Measurements from ENCODE around the gene LRRC43.
"Not testable (repeated sequence)": the region's sequence is repeated elsewhere in the genome, so short reads cannot be mapped to it uniquely, and the experiment has no call there.

The LRRC43 gene

DNA sequence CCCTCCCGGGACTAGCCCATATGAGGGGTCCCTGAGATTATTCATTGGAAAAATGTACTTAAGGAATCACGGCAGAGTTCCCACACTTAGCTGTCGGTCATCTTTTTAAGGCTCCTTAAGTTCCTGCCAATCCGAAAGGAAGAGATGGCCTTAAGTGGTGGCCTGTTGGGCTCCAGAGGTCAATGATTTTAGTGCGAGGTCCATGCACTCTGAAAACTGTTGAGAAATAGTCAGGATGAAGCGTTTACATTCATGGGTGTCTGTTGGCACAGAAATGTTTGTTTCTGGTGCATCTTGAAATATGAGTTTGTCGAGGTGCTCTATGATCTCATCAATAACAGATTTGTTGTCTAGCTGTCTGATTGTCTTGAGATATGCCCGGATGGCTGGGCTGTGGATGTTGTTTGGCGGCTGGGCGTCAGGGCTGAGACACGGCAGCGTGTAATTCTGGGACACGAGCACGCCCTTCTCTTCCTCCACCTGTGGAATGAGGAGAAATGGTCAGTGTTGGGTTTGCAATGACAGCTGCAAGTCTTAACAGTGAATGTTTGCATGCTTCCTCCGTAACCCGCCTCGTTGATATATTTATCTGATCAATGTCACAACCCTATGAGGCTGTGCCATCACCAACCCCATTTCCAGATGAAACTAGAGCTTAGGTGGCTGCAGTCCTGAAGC is 10.5 kb upstream of the LRRC43 start:
- no peaks in the 10 kb centered on the region for H3K4me1 ChIP-seq (ENCODE audit: control insufficient read depth in 2 of 2, insufficient read depth in 2 of 2, low read length in 2 of 2)
- no peak overlapping the region for H3K9ac ChIP-seq (ENCODE audit: low read depth in 1 of 2, low read length in 2 of 2)
- H3K9me3 ChIP-seq (ENCODE audit: control insufficient read depth in 2 of 2, low read length in 2 of 2) = no peaks in the 10 kb centered on the region
- H3K27ac ChIP-seq (ENCODE audit: low read depth in 2 of 2, low read length in 2 of 2) = no peak overlapping the region
- H3K4me3 ChIP-seq (ENCODE audit: low read length in 2 of 2) = no peak overlapping the region
- no peaks in the 10 kb centered on the region for H3K36me3 ChIP-seq (ENCODE audit: control insufficient read depth in 2 of 2, insufficient read depth in 2 of 2, low read length in 2 of 2)
- H3K27me3 ChIP-seq (ENCODE audit: control insufficient read depth in 2 of 2, insufficient read depth in 2 of 2, low read length in 2 of 2) = peaks cover 0 to 2% of the 10 kb centered on the region in 2 donors

DNA sequence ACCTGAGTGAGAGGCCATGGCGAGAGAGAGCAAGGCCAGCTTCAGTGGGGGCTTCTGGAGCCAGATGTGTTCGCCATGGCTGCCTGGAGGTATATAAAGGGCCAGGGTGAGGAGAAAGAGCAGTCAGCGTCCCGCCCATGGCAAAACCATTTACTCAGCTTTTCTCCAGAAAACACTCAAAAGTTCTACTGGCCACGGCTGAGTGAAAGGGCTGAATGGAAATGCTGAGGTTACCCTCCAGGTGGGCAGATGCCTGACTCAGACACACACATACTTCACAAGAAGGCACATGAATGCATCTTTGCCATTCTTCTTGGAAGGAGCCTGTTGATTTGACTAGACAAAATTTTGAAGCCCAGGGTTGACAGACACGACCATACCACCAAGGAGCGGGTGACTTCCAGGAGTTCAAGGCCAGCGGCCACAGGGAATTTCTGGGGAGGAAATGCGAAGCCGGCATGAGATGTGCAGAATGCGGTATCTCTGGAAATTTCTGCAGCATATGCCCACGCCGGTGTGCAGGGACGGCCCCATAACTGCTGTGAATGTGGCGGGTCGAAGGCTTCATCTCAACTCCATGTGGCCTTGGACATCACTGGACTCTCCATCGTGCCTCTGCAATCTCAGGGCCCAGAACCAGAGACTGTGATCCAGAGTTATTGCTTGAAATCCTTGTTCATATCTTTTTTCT is 8.6 kb upstream of the LRRC43 start, which contains the start of gene IL31:
Gene IL31, minus strand, starts transcription at position 67 of the 691 bp plus-strand sequence. Its CDS starts 49 bp downstream, at position 18.
- H3K4me3 ChIP-seq (ENCODE audit: low read length in 2 of 2) = no peak within 1 kb of the TSS

DNA sequence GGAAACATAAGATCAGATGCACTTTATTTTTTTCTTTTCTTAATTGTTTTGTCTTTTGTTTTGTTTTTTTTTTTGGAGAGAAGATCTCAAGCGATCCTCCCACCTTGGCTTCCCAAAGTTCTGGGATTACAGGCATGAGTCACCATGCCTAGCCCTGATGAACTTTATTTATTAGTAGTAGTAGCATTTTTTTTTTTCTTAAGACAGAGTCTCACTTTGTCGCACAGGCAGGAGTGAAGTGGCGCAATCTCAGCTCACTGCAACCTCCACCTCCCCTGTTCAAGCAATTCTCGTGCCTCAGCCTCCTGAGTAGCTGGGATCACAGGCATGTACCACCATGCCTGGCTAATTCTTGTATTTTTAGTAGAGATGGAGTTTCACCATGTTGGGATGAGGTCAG is 6.5 kb upstream of the LRRC43 start:
- H3K9me3 ChIP-seq (ENCODE audit: control insufficient read depth in 2 of 2, low read length in 2 of 2); H3K4me1 ChIP-seq (ENCODE audit: control insufficient read depth in 2 of 2, insufficient read depth in 2 of 2, low read length in 2 of 2); H3K4me3 ChIP-seq (ENCODE audit: low read length in 2 of 2): not testable (repeated sequence)

More for the DNA sequence above, 8.6 kb upstream of the LRRC43 start, which contains the start of gene IL31:
- Histone ChIP-seq H3K36me3 (ENCODE audit: control insufficient read depth in 2 of 2, insufficient read depth in 2 of 2, low read length in 2 of 2) (no peaks in the 10 kb centered on the region), H3K27ac (ENCODE audit: low read depth in 2 of 2, low read length in 2 of 2) (no peak within 1 kb of the TSS), H3K4me1 (ENCODE audit: control insufficient read depth in 2 of 2, insufficient read depth in 2 of 2, low read length in 2 of 2) (no peaks in the 10 kb centered on the region), H3K9me3 (ENCODE audit: control insufficient read depth in 2 of 2, low read length in 2 of 2) (no peaks in the 10 kb centered on the region), H3K27me3 (ENCODE audit: control insufficient read depth in 2 of 2, insufficient read depth in 2 of 2, low read length in 2 of 2) (peaks cover 0 to 2% of the 10 kb centered on the region in 2 donors), H3K9ac (ENCODE audit: low read depth in 1 of 2, low read length in 2 of 2) (no peak within 1 kb of the TSS)

DNA sequence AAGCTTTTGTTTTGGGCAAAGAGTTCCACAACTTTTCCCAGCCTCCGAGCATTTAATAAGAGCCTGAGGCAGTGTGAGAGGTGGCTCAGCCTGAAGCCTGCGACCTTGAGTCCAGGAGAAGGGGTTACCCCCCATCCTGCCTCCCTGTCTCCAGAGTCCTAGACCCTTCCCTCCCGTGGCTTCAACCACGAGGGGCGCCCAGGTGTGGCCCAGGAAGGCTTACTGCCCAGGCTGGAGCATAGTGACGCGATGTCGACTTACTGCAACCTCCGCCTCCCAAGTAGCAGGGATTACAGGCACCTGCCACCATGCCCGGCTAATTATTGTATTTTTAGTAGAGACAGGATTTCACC is 641 bp downstream of the LRRC43 start:
- Histone ChIP-seq H3K36me3 (ENCODE audit: control insufficient read depth in 2 of 2, insufficient read depth in 2 of 2, low read length in 2 of 2) (no peaks in the 10 kb centered on the region), H3K27me3 (ENCODE audit: control insufficient read depth in 2 of 2, insufficient read depth in 2 of 2, low read length in 2 of 2) (no peaks in the 10 kb centered on the region), H3K9ac (ENCODE audit: low read depth in 1 of 2, low read length in 2 of 2) (peak overlapping the region in 1 of 2 donors; percentile 36), H3K27ac (ENCODE audit: low read depth in 2 of 2, low read length in 2 of 2) (no peak overlapping the region), H3K9me3 (ENCODE audit: control insufficient read depth in 2 of 2, low read length in 2 of 2) (no peaks in the 10 kb centered on the region), H3K4me1 (ENCODE audit: control insufficient read depth in 2 of 2, insufficient read depth in 2 of 2, low read length in 2 of 2) (peaks cover 2 to 4% of the 10 kb centered on the region in 2 donors), H3K4me3 (ENCODE audit: low read length in 2 of 2) (peak overlapping the region; percentile 57 to 66)

More for the DNA sequence above, 6.5 kb upstream of the LRRC43 start:
- not testable (repeated sequence) for H3K27me3 ChIP-seq (ENCODE audit: control insufficient read depth in 2 of 2, insufficient read depth in 2 of 2, low read length in 2 of 2); H3K36me3 ChIP-seq (ENCODE audit: control insufficient read depth in 2 of 2, insufficient read depth in 2 of 2, low read length in 2 of 2); H3K9ac ChIP-seq (ENCODE audit: low read depth in 1 of 2, low read length in 2 of 2); H3K27ac ChIP-seq (ENCODE audit: low read depth in 2 of 2, low read length in 2 of 2)

DNA sequence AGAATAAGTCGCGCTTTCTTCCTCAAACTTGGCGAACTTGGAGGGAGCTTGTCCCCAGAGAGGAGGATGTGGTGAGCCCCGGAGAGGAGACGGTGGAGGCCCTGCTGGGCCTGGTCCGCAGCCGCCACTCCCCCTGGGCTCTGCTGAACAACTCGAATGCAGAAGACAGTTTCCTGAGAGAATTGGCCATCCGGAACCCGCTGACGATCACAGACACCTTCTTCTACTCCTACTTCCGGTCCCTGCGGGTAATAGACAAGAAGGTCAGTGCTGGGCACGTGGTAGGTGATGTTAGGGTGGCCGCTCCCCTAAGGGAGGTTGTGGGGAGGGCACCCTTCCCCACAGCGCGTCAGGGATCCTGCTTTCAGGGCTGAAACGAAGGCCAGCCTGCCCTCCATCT is 1.6 kb downstream of the LRRC43 start:
- H3K4me3 ChIP-seq (ENCODE audit: low read length in 2 of 2) = no peak overlapping the region
- H3K9ac ChIP-seq (ENCODE audit: low read depth in 1 of 2, low read length in 2 of 2) = no peak overlapping the region
- no peaks in the 10 kb centered on the region for H3K27me3 ChIP-seq (ENCODE audit: control insufficient read depth in 2 of 2, insufficient read depth in 2 of 2, low read length in 2 of 2)
- no peaks in the 10 kb centered on the region for H3K9me3 ChIP-seq (ENCODE audit: control insufficient read depth in 2 of 2, low read length in 2 of 2)
- no peaks in the 10 kb centered on the region for H3K36me3 ChIP-seq (ENCODE audit: control insufficient read depth in 2 of 2, insufficient read depth in 2 of 2, low read length in 2 of 2)
- H3K4me1 ChIP-seq (ENCODE audit: control insufficient read depth in 2 of 2, insufficient read depth in 2 of 2, low read length in 2 of 2) = peaks cover 2 to 4% of the 10 kb centered on the region in 2 donors
- H3K27ac ChIP-seq (ENCODE audit: low read depth in 2 of 2, low read length in 2 of 2) = no peak overlapping the region

DNA sequence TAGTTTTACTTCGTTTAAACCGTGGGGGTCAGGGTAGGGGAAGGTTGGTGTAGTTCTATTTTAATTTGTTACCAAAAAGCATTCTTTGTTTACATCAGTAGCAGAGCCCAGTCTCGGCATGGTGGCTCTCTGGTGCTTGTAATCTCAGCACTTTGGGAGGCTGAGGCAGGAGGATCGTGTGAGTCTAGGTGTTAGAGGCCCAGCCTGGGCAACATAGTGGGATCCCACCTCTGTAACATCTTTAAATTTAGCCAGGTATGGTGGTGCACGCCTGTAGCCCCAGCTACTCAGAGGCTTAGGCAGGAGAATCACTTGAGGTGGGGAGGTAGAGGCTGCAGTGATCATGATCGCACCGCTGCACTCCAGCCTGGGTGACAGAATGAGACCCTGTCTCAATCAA is 2.2 kb downstream of the LRRC43 start:
- Histone ChIP-seq H3K27me3 (ENCODE audit: control insufficient read depth in 2 of 2, insufficient read depth in 2 of 2, low read length in 2 of 2) (no peaks in the 10 kb centered on the region), H3K36me3 (ENCODE audit: control insufficient read depth in 2 of 2, insufficient read depth in 2 of 2, low read length in 2 of 2) (no peaks in the 10 kb centered on the region), H3K27ac (ENCODE audit: low read depth in 2 of 2, low read length in 2 of 2) (no peak overlapping the region), H3K9me3 (ENCODE audit: control insufficient read depth in 2 of 2, low read length in 2 of 2) (no peaks in the 10 kb centered on the region), H3K9ac (ENCODE audit: low read depth in 1 of 2, low read length in 2 of 2) (no peak overlapping the region), H3K4me1 (ENCODE audit: control insufficient read depth in 2 of 2, insufficient read depth in 2 of 2, low read length in 2 of 2) (peaks cover 2 to 4% of the 10 kb centered on the region in 2 donors), H3K4me3 (ENCODE audit: low read length in 2 of 2) (no peak overlapping the region)

DNA sequence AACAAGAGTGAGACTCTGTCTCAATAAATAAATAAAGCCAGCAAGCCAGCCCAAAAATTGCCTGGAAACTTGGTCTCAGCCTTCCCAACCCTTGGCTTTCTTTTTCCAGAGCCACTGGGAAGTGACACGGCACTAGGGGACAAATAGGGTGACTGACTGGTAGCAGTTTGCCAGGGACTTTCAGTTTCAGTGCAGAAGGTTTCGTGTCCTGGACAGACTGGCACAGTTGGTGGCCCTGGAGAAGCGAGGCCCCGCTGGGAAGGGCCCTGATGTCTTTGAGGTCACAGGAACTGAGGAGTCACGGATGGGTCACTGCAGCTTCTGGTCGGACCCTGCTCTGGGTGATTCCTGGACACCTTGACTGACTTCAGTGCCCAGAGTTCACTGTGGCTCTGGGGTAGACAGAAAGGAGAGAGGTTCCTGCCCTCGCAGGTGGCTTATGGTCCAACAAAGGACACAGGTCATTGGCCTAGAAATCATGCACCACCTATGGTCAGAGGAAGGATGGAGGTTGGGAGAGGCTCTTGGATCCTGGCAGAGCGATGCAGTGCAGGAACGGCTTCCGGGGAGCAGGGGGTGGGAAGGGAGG is 2.7 kb downstream of the LRRC43 start:
- Histone ChIP-seq H3K4me1 (ENCODE audit: control insufficient read depth in 2 of 2, insufficient read depth in 2 of 2, low read length in 2 of 2) (peaks cover 2 to 4% of the 10 kb centered on the region in 2 donors), H3K27ac (ENCODE audit: low read depth in 2 of 2, low read length in 2 of 2) (no peak overlapping the region), H3K9me3 (ENCODE audit: control insufficient read depth in 2 of 2, low read length in 2 of 2) (no peaks in the 10 kb centered on the region), H3K27me3 (ENCODE audit: control insufficient read depth in 2 of 2, insufficient read depth in 2 of 2, low read length in 2 of 2) (no peaks in the 10 kb centered on the region), H3K4me3 (ENCODE audit: low read length in 2 of 2) (no peak overlapping the region), H3K36me3 (ENCODE audit: control insufficient read depth in 2 of 2, insufficient read depth in 2 of 2, low read length in 2 of 2) (no peaks in the 10 kb centered on the region), H3K9ac (ENCODE audit: low read depth in 1 of 2, low read length in 2 of 2) (no peak overlapping the region)

DNA sequence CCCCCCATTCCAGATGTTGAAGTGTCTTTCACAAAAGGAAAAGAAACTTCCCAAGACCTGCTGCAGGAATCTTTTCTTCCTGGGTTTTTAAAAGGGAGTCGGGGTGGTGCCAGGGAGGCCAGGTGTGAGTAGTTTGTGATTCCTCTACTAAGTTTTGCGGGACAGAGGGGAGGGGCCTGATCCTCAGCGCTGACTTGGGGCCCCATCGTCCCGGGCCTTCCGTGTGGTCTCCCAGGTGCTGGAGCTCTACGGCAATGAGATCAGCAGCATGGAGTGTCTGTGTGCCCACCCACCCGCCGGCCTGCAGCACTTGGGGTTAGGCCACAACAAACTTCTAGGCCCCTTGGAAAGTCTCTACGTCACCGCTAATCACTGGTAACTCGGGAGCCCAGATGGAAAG is 4.5 kb downstream of the LRRC43 start:
- no peak overlapping the region for H3K27ac ChIP-seq (ENCODE audit: low read depth in 2 of 2, low read length in 2 of 2)
- H3K27me3 ChIP-seq (ENCODE audit: control insufficient read depth in 2 of 2, insufficient read depth in 2 of 2, low read length in 2 of 2) = no peaks in the 10 kb centered on the region
- H3K4me1 ChIP-seq (ENCODE audit: control insufficient read depth in 2 of 2, insufficient read depth in 2 of 2, low read length in 2 of 2) = peaks cover 2 to 4% of the 10 kb centered on the region in 2 donors
- no peaks in the 10 kb centered on the region for H3K36me3 ChIP-seq (ENCODE audit: control insufficient read depth in 2 of 2, insufficient read depth in 2 of 2, low read length in 2 of 2)
- H3K4me3 ChIP-seq (ENCODE audit: low read length in 2 of 2) = no peak overlapping the region
- H3K9ac ChIP-seq (ENCODE audit: low read depth in 1 of 2, low read length in 2 of 2) = no peak overlapping the region
- H3K9me3 ChIP-seq (ENCODE audit: control insufficient read depth in 2 of 2, low read length in 2 of 2) = no peaks in the 10 kb centered on the region

DNA sequence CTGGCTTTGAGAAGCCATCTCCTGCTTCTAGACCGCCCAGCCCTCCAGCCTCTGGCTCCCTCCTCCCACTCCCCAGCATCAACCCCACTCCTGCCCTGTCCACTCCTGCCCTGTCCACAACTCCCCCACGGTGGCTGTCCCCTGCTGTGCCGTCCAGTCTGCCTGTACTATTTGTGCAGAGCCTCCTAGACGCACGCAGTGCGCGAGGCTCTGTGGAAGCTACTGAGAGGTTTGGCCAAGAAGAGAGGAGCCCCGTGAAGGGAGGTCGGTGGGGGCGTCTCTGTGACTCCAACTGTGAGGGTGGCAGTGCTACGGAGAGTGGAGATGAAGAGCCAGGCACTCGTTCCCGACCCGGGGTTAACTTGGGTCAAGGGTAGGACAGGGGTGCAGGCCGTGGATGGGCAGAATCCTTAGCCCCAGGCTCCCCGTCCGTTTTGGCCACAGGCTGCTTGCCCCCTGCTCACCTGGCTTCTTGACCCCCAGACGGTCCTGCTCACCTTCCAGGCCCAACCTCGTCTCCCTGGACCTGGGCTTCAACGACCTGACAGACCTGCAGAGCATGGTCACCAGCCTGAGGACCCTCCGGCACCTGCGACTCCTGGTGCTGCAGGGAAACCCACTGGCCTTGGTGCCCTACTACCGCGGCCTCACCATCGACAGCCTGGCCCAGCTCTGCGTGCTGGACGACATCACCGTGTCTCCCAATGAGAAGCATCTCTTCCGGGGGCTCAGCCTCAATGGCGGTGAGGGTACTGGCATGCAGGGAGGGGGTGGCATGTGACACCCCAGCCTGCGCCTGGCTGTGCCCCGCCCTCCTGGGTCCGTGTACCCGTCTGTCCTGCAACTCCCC is 6.9 kb downstream of the LRRC43 start:
- H3K4me3 ChIP-seq (ENCODE audit: low read length in 2 of 2) = no peak overlapping the region
- H3K27me3 ChIP-seq (ENCODE audit: control insufficient read depth in 2 of 2, insufficient read depth in 2 of 2, low read length in 2 of 2) = no peaks in the 10 kb centered on the region
- H3K4me1 ChIP-seq (ENCODE audit: control insufficient read depth in 2 of 2, insufficient read depth in 2 of 2, low read length in 2 of 2) = peaks cover 0 to 2% of the 10 kb centered on the region in 2 donors
- H3K9ac ChIP-seq (ENCODE audit: low read depth in 1 of 2, low read length in 2 of 2) = no peak overlapping the region
- no peaks in the 10 kb centered on the region for H3K9me3 ChIP-seq (ENCODE audit: control insufficient read depth in 2 of 2, low read length in 2 of 2)
- no peaks in the 10 kb centered on the region for H3K36me3 ChIP-seq (ENCODE audit: control insufficient read depth in 2 of 2, insufficient read depth in 2 of 2, low read length in 2 of 2)
- no peak overlapping the region for H3K27ac ChIP-seq (ENCODE audit: low read depth in 2 of 2, low read length in 2 of 2)
